Thyroid gland (tissue), 4 donors: Measurements from ENCODE around the gene SCYL1. TPM values are rescaled to one million over a fixed set of nuclear protein-coding genes. Genes with fewer than 3 reads are reported as not detected.

Source experiments
- DNase-seq, 2 donors: peaks; one replicate each; pipeline ENCODE4 v3.0.0-alpha.2; 2019
- H3K27ac ChIP-seq, 3 donors: fragments of 200-600 bp; sonication (generic); 1 replicate in 2 of 3; 2 replicates in 1 of 3; pipeline ENCODE4 v1.5.1; 2016 to 2019; ENCODE audit warnings: mild to moderate bottlenecking in 1 of 3, moderate library complexity in 1 of 3
- H3K27me3 ChIP-seq: fragments of 200-600 bp; sonication (generic); one replicate; pipeline ENCODE4 v1.5.1; 2019
- H3K36me3 ChIP-seq, 2 donors: fragments of 200-600 bp; sonication (generic); one replicate each; pipeline ENCODE4 v1.5.1; 2016 to 2019
- H3K4me1 ChIP-seq, 2 donors: fragments of 200-600 bp; sonication (generic); one replicate each; pipeline ENCODE4 v1.5.1; 2017 to 2019
- H3K4me3 ChIP-seq, 3 donors: fragments of 200-600 bp; sonication (generic); replicated peaks in 1 of 3; 1 replicate in 2 of 3; 2 replicates in 1 of 3; pipeline ENCODE4 v1.5.1; 2016; ENCODE audit warnings: mild to moderate bottlenecking in 1 of 3
- H3K9me3 ChIP-seq: fragments of 200-600 bp; sonication (generic); one replicate; pipeline ENCODE4 v1.5.1; 2017
- CTCF ChIP-seq, 6 experiments: fragments of 200-600 bp in 3 of 6; fragments of 450-650 bp in 3 of 6; sonication (generic) in 3 of 6; IDR thresholded peaks; one replicate each; pipeline ENCODE4 v1.5.1; 2016 to 2019; ENCODE audit warnings: antibody characterized with exemption in 6 of 6, mild to moderate bottlenecking in 2 of 6, inconsistent platforms in 1 of 6, moderate library complexity in 1 of 6
- POLR2A ChIP-seq, 2 donors: fragments of 450-650 bp; IDR thresholded peaks; one replicate each; pipeline ENCODE4 v1.6.1; 2017; ENCODE audit warnings: antibody characterized with exemption in 2 of 2, mild to moderate bottlenecking in 2 of 2, moderate library complexity in 1 of 2
- WGBS, 2 donors: methylation state at CpG; one replicate each; pipeline ENCODE4 v1.1.5; 2017; 5-methylcytosine and 5-hydroxymethylcytosine counted together
- intact Hi-C: fragments of 100-400 bp; cut with DNase I; formaldehyde crosslinking; loops from one replicate; pipeline ENCODE4 v1.15.1; 2023
- total RNA-seq, 4 donors: library from RNA; depleted of rRNA; stranded (reverse); fragments of >200 nt; gene quantifications; one replicate each; pipeline ENCODE4 v1.2.3, GENCODE V29; 2016

Gene SCYL1
- total RNA-seq, 4 donors from 2014 or later = 99.8 to 122 (median 116) TPM

GRCh38 chr11:65491163-65491465, 33.8 kb upstream of the SCYL1 start:
- peak in 1 of 2 donors; percentile 9 for DNase-seq
- intact Hi-C loops = no loop called here
- no peaks in the 10 kb centered on the region for H3K27me3 ChIP-seq
- peaks cover 91 to 95% of the 10 kb centered on the region in 2 donors for H3K4me1 ChIP-seq
- peak overlapping the region; percentile 98 to 100 (median 99) for H3K27ac ChIP-seq
- WGBS, 2 donors = 57 to 62% methylated on average over 3 of the region's 3 CpGs
- TF ChIP-seq CTCF (IDR thresholded peaks at IDR 0.05) (no peak), POLR2A (IDR thresholded peaks at IDR 0.05) (no peak)
- no peaks in the 10 kb centered on the region for H3K9me3 ChIP-seq
- H3K4me3 ChIP-seq = no peak overlapping the region
- no peaks in the 10 kb centered on the region for H3K36me3 ChIP-seq

GRCh38 chr11:65491614-65492386, 33.1 kb upstream of the SCYL1 start:
- Histone ChIP-seq H3K4me1 (peaks cover 93 to 95% of the 10 kb centered on the region in 2 donors), H3K27me3 (no peaks in the 10 kb centered on the region), H3K4me3 (peak overlapping the region in 1 of 3 donors; percentile 11), H3K9me3 (no peaks in the 10 kb centered on the region), H3K27ac (peak overlapping the region; percentile 98 to 100 (median 99)), H3K36me3 (no peaks in the 10 kb centered on the region)
- WGBS, 2 donors = 17 to 28% methylated on average over 16 of the region's 17 CpGs
- intact Hi-C loops = no loop called here
- DNase-seq = peak; percentile 98
- TF ChIP-seq POLR2A (IDR thresholded peaks at IDR 0.05) (peak; percentile 44 to 95), CTCF (IDR thresholded peaks at IDR 0.05) (peak in 1 of 6 experiments; percentile 23)

- no peaks in the 10 kb centered on the region for H3K36me3 ChIP-seq
- no peak for TF ChIP-seq POLR2A (IDR thresholded peaks at IDR 0.05)
- TF ChIP-seq CTCF (IDR thresholded peaks at IDR 0.05) = no peak
- H3K4me3 ChIP-seq = peak overlapping the region in 1 of 3 donors; percentile 11
- H3K9me3 ChIP-seq = no peaks in the 10 kb centered on the region
- H3K4me1 ChIP-seq = peaks cover 92 to 93% of the 10 kb centered on the region in 2 donors
- H3K27me3 ChIP-seq = no peaks in the 10 kb centered on the region
- intact Hi-C loops = no loop called here
- WGBS, 2 donors = 25 to 33% methylated on average over 4 of the region's 4 CpGs
- H3K27ac ChIP-seq = peak overlapping the region; percentile 98 to 100 (median 99)
- DNase-seq = peak in 1 of 2 donors; percentile 5
Measured at GRCh38 chr11:65492387-65492636, 32.6 kb upstream of the SCYL1 start.

GRCh38 chr11:65492637-65493366, 32.1 kb upstream of the SCYL1 start:
- Histone ChIP-seq H3K27me3 (no peaks in the 10 kb centered on the region), H3K9me3 (no peaks in the 10 kb centered on the region), H3K27ac (peak overlapping the region; percentile 98 to 100 (median 99)), H3K4me3 (peak overlapping the region in 1 of 3 donors; percentile 11), H3K36me3 (no peaks in the 10 kb centered on the region), H3K4me1 (peaks cover 91% of the 10 kb centered on the region in 2 donors)
- 24 to 26% methylated on average over 6 of the region's 6 CpGs for WGBS, 2 donors
- DNase-seq = peak; percentile 93 to 95
- TF ChIP-seq POLR2A (IDR thresholded peaks at IDR 0.05) (peak in 1 of 2 donors; percentile 56), CTCF (IDR thresholded peaks at IDR 0.05) (no peak)
- intact Hi-C loops = no loop called here
